ENCODE measurements around the gene GASK1A.

DNA sequence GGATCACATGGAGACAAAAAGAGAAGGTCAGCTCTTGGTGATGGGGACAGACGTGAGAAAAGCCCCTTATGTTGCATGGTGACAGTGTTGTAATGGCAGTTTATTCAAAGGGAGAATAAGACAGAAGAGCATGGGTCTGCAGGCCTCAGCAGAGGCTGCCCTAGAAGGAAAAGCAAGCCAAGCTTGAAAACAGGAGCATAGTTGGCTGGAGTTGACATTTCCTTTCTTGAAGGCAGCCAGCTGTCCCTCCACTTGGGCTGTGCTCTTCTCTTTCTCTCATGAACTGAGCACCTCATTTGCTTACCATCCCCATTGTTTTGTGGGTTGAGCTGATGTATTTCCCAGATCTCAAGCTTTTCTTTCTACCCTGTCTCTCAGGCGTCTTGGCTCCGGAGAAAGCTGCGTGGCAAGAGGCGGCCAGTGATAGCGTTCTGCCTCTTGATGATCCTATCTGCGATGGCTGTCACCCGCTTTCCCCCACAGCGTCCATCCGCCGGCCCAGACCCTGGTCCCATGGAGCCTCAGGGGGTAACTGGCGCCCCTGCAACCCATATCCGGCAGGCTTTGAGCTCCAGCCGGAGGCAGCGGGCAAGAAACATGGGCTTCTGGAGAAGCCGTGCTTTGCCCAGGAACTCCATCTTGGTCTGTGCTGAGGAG, 52.9 kb downstream of the GASK1A start:
- no peak for TF ChIP-seq CTCF (IDR thresholded peaks at IDR 0.05; ENCODE audit: low read depth, low read length)
- no peak for TF ChIP-seq POLR2A (IDR thresholded peaks at IDR 0.05; ENCODE audit: extremely low read depth, insufficient read length)
- TF ChIP-seq, protein P1, sequence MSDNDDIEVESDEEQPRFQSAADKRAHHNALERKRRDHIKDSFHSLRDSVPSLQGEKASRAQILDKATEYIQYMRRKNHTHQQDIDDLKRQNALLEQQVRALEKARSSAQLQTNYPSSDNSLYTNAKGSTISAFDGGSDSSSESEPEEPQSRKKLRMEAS (IDR thresholded peaks at IDR 0.05; ENCODE audit: low read depth, low read length) = no peak
- TF ChIP-seq MYC (IDR thresholded peaks at IDR 0.05; ENCODE audit: low read depth, low read length) = no peak
